GM21515 (cell line): ENCODE data around the gene WWOX.

Experiments
- ATAC-seq: cut with Tn5 transposase; IDR thresholded peaks from one replicate; pipeline ENCODE4 v1.9.1; 2021; ENCODE audit not compliant: unreplicated experiment

Gene WWOX

DNA sequence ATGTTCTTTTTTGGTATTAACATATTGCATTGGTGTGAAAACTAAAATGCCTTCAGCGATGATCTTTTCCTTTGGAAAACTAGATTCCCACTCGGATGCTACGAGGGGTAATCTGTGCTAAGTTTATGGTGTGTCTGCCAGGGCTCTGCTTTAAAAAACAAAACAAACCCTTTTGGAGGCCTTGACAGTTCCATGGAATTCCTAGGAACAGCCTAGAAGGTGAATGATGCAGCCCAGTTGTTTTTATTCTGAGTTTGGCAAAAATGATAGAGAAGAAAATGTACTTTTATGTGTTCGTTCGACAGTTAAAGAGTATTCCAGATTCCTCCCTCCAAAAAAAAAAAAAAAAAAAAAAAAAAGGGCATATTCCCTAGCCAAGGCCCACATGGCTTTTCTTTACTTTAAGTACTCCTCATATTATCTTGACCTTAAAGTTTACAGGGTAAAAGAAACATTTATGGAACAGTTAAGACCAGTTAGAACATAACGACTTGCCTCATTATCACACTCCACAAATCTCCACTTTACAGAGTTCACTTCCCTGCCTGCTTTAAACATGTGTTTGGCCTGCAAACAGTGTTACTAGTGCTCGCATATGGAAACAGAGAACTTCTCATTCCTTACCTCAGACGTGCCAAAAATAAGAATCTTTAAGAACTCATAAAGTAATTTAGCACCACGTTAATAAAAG, 159.1 kb downstream of the WWOX start:
- no peak for ATAC-seq

DNA sequence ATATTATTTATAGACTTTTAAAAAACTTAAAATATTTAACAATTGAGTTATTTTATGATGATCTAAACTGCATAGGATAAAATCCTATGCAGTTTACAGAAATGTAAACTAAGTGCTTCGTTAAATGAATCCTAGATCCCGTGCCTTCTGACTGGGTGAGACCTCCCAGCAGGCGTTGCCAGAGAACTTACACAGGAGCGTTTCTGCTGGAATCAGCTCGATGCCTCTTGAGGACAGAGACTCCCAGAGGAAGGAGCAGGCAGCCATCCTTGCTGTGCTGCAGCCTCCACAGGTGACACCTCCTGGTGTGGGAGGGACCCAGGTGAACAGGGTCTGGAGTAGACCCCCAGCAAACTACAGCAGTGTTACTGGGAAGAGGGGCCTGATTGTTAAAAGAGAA, 160.4 kb downstream of the WWOX start:
- ATAC-seq = no peak

DNA sequence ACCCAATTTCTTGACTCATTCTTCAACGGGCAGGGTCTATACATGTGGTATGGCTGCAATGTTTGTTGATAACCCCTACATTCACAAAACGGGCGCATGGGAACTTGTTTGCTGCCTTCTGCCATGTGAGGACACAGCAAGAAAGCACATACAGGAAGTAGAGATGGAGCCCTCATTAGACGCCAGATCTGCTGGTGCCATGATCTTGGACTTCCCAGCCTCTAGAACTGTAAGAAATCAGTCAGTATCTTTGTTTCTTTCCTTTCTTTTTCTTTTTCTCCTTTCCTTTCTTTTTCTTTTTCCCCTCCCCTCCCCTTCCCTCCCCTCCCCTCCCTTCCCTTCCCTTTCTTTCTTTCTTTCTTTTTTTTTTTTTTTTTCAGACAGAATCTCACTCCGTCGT, 165.2 kb downstream of the WWOX start:
- ATAC-seq = no peak

DNA sequence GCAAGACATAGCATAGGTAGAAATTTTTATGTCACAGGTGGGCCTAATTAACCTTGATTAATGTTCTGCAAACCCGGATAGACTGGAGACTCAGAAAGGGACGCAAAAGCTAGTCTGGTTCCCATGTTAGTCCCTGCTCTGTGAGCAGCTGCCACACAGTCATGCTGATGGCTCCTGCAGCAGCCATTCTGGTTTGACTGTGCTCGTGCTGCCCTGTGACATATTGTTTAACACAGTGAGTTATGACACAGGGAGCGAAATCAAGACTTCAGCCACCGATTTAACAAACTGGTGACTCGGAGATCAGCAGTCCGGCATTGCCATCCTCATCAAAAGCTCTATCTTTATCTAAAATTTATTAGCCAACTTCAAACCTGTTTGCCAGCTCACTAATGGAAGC, 169.8 kb downstream of the WWOX start:
- no peak for ATAC-seq

DNA sequence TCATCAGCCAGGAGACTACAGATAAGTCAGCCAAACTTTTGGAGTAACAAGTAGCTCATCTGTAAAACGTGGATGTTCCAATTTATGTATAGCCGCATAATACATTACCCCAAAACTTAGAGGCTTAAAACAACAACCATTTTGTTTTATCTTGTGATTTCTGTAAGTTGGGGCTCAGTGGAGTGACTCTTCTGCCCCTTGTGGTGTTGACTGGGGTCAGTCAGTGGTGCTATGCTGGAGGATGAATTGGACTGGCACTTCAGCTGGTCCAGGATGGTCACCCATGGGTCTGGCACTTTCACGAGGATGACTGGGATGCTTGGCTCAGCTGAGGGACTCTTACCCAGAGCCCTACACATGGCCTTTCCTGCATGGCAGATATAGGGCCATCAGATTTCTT, 172.5 kb downstream of the WWOX start:
- no peak for ATAC-seq

DNA sequence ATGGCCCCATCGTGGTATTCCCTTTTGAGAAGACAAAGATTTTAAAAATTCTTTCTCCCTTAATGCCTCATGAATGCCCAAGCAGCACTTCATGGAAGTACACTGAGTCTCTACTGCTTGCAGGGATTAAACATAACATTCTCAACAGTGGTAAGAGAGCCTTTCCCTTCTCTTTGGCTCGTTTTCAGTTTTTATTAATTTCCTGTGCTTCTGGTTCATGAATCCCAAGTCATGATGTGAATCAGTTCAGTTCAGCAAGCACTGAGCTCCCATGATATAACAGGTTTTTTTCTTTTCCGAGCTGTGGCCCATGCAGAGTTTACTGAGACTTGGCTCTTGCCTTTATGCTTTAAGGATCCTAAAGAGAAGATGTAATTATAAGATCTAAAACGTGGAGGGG, 175.3 kb downstream of the WWOX start:
- ATAC-seq = no peak

DNA sequence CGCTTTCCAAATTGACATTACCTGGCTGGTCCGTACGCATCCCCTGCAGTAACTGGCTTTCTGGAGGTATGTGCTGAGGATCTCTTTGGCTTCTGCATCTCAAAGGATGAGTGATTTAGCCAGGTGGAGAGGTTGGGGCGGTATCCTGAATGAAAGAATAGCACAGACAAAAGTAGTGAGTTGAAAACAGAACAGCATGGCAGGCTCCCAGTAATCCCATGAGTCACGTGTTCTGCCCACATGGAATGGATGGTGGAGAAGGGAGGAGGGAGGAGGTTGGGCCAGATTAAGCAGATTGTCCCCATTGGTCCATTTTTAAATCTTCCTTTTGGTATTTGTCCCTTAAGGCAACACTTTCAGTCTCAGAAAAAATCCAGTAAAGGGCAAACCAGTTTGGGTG, 176.0 kb downstream of the WWOX start:
- ATAC-seq = no peak

DNA sequence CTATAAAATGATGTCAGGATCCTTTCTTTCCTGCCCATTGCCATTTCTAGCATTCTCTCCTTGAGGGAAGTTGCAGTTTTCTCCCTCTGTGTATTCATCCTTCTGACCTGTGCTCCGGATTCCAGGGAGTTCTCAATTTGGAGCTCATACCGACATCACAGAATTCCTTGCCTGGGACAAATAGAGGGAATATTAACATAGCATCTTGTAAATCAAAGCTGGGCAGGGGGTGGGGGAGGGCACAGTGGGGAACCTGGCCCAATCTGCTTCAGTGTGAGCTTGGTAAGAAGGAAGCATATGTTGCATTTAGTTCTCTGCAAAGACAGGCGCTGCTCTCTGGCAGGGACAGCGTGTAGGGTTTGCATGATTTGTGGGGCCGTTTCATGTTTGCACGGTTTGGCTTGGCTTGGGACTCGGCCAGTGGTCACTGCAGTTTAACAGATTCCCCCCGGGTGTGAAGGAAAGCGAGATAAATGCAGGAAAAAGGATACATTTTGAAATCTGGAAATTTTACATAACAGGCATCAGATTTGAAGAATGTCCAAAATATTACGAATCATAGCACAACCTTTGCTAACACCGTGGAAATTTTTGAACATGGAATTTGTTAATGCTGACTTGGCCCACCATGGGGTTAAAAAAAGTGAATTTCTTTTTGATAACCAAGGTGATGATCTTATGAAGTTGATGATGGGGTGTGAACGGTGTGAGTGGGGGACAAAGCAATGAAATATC, 178.0 kb downstream of the WWOX start:
- ATAC-seq = no peak

DNA sequence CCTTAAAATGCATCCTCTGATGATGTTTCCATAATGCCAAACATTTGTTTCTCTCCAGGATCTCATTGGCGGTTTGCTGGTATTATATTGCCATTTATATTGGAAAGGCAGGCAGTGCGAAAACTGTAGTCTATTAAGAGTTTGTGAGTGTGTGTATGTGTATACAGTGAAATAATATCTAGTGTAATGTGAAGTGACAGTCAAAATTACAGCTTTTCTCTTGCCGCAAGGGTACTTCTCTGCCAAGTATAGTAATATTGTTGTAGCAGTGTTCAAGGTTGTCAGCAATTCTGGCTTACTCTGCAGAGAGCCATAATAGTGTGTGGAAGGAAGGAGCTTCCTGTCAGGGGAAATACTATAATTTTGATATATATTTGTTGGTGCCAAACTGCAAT, 178.6 kb downstream of the WWOX start:
- ATAC-seq = no peak

DNA sequence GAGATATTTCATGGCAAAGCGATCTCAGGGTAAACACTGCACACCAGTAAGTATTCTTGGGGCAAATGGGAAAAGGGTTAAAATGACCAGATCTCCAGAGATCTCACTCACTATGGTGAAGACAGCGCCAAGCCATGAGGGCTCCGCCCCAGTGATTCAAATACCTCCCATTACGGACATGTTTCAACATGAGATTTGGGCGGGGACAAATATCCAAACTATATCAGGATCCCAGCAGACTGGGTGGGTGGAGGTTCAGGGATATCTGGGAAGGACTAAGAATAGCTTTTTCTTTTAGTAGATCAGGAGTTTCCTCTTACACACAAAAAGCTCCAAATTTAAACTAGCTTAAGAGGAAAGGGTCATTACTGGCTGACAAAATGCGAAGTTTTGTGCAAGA, 181.7 kb downstream of the WWOX start:
- ATAC-seq = no peak

DNA sequence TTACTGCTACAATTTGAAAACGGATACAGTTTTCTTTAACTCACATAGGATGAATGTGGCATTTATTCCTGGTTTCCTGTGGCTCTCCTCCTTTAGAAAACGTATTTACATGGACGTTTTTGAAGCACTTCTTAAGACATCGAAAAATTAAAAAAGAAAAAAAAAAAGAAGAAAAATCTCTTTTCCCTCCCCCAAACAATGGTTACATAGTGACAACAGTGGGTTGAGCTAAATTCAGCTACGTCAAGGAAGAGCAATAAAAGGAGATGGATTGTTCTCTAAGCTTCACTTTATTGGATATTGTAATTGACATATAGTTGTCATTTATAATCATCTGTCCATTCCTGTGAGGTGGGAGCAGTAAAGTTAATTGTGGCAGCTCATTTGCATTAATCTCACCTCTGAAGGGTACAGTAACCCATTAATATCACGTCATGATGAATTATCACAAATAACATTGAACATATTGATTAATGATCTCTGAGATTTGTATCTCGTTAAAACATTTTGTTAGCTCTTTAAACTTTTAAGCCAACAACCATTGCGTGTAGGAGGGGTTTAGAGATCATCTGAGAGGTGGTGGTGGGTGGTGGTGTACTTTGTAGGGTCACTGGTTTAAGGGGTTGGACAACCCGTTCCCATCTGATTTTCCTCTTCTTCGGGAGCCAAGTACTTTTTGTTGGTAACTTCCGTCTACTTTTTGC, 184.2 kb downstream of the WWOX start:
- no peak for ATAC-seq

DNA sequence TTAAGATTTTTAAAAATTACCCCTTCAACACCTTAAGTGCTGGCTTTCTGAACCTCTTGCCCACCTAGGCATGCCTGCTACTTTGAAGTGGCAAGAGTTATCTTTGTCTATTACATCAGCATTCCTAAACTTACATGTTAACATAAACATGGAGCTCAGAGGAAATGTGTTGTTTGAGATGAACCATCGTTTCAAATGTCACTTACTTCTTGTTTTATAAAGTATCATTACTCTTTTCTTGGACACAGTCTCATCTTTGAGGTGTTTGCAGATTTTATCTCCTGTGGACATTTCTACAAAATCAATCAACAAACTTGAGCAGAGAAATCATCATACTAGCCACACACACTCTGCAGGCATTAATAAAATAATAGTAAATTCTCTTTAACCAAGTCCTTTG, 184.9 kb downstream of the WWOX start:
- no peak for ATAC-seq

DNA sequence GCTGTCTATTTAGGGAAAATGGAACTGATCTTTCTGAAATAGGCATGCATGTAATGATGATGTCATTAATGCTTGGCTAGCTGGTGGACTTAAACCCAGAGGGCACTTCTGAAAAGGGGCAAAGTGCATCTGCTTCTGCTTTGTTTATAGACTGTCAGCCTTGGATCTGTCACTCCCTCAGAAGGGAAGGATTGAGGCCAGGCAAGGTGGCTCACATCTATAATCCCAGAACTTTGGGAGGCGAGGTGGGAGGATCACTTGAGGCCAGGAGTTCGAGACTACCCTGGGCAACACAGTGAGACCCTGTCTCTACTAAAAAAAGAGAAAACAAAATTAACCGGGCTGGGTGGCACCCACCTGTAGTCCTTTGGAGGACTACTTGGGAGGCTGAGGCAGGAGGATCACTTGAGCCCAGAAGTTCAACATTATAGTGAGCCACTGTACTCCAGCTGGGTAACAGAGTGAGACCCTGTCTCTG, 185.5 kb downstream of the WWOX start:
- ATAC-seq = no peak

DNA sequence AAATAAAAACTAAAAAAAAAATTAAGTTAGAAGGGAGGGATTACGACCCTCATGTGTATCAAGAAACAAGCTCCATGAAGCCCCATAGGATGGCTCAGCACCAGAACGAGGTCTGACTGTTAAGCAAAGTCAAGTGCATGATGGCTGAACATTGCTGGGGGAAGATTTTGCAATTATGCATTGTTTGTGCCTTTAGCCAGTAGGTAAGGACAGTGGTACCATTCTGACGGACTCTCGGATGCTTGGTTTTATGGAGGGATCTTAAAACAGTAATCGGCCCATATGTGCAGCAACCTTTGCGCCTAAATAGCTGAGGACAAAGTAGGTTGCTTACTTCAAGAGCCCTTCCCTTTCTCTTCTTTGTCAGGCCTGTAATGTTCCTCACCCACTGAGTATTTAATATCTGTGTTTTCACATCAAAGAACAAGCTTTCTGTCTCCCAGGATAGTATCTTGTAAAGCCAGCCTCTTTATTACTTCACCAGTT, 186.0 kb downstream of the WWOX start:
- ATAC-seq = no peak

DNA sequence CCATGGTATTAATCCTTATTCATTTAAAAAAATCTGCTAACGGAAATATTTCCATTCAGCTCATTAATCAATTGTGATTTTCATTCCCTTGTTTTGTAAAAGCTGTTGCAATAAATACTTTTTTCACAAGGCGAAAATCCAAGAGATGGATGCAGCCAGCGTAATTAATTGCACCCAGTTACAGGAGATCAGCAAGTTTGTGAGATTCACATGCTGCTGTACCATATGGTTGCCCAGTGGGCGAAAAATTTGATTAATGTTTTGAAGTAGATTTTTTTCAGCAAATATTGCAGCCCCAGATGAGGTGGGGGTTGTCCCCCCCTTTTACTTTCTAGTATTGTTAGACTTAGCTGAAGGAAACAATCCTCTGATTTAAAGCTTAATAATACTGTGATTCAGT, 186.6 kb downstream of the WWOX start:
- ATAC-seq = no peak

DNA sequence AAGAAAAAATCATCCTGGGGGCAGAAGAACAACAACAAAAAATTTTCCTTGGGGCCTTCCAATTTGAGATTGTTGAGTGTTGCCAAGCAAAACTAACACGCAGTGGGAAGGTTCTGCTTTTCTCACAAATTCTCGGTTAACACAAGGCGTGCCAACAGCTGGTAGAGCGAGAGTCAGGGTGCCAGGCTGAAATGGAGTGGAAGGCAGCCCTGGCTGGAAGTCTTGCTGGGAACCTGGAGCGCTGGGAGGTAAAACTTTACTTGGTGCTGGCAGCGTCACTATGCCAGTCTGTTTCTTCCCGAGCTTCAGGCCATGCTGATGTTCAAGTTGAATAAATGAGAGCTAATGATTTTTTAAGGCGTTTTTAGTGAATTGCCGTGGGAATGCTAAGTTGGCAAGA, 189.4 kb downstream of the WWOX start:
- no peak for ATAC-seq

DNA sequence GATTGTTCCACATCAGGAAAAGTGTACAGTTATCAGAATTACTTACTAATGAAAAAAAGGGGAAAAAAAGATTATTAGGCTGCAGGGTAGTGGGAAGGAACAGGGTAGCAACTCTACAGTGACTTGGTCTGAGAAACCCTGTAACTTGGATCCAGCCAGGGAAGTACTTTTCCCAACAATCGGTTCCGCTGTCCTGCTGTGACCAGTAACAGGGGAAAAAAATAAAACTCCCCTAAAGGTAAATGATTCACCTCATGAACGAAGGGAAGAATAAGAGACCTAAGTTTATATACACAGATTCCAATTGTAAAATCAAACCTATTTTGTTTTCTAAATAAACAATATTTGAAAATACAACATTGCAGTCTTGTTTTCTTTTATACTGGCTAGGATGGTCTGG, 189.9 kb downstream of the WWOX start:
- no peak for ATAC-seq

DNA sequence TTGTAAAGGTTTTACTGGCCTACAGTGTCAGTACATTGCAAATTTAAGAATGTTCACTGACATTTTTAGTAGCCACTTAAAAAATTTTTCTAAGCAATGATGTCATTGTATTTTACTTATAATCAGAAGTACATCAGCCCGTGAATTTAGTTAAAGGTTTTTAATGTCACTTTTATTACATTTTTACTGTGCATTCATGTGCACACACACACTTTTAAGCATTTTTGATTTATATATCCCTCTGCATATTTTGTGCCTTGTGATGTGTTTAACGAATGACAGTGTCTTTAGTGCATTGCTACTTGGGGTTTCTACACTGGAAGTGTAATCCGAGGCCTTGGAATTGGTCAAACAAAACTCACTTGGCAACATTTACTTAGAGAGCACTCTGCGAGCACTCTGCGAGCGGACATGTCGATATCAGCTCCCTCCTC, 190.4 kb downstream of the WWOX start:
- no peak for ATAC-seq

DNA sequence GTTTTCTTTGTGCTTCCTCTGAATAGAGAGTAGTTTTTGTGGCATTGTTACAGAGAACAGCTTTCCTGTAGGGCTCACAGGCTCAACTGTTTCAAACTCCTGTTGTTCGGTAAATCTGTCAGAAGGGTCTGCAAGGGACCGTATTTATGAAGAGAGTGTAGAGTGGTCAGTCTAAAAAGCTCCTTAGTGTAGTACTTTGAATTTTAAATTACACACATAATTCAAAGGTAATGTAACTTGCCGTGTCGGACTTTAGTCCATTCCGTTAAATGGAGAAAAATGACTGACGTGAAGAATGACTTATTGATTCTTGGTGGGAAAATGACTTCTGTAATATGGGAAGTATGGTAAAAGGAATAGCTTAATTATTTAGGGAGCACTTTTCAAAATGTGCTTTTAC, 190.9 kb downstream of the WWOX start:
- no peak for ATAC-seq

DNA sequence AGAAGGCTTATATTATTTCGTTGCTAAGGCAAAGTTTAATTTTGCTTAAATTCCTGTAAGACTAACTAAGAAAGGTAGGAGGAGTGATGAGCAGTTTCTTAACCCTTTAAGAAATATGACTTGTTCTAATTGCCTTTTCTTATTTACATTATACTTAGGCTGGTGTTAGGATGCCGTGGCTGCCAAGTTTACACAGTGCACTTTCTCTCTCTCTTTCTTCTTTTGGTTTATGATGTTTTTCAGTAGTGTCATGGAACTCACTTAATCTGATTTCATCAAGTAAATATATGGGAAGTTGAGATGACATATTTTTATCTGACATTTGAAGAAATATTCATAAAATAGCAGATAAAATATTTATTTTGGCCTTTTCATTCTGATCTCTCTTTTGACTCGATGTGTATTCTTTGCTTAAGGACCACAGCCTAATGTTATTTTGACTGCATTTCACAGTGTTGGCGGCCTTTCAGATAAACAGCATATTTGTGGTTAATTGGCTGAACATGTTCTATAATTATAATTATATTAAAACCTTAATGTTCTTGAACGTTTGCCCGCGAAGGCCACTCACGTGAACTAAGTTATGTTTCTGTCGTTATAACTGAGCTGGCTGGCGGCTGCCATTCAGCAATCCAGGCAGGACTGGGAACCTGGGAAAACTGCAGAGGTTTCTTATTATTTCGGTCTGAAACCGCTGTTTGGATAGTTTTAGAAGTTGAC, 191.6 kb downstream of the WWOX start:
- no peak for ATAC-seq

DNA sequence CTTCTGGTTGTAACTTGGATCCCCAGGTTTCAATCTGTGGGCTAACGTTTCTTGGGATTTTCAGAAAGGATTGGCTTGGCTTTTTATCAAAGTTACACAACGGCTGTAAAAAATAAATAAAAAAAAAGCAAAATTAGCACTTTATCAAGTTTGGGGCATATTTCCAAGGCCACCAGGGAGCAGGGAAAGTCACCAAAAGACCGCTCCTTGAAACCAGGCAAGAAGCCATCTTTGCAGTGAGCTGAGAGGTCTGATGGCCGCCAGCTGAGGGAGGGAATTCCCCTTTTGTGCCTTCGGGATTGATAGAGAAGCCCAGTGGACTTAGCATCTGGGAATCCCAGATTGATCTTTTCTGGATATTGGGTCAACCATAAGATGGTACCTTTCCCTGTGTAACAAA, 192.2 kb downstream of the WWOX start:
- no peak for ATAC-seq
